ENCODE measurements around the gene CD7.

GRCh38 chr17:82296511-82297279 lies 20.7 kb downstream of the CD7 start:
- TF ChIP-seq, protein P1, sequence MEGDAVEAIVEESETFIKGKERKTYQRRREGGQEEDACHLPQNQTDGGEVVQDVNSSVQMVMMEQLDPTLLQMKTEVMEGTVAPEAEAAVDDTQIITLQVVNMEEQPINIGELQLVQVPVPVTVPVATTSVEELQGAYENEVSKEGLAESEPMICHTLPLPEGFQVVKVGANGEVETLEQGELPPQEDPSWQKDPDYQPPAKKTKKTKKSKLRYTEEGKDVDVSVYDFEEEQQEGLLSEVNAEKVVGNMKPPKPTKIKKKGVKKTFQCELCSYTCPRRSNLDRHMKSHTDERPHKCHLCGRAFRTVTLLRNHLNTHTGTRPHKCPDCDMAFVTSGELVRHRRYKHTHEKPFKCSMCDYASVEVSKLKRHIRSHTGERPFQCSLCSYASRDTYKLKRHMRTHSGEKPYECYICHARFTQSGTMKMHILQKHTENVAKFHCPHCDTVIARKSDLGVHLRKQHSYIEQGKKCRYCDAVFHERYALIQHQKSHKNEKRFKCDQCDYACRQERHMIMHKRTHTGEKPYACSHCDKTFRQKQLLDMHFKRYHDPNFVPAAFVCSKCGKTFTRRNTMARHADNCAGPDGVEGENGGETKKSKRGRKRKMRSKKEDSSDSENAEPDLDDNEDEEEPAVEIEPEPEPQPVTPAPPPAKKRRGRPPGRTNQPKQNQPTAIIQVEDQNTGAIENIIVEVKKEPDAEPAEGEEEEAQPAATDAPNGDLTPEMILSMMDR (conservative IDR thresholded peaks at IDR 0.05) = no peak
- TF ChIP-seq ZFX (IDR thresholded peaks at IDR 0.05) = no peak

Data from C4-2B (cell line).